CD4-positive, alpha-beta T cell treated with Interleukin-15 for 4 hours (primary cell): ENCODE results near the gene KATNB1.
"Not testable (repeated sequence)": the region's sequence is repeated elsewhere in the genome, so short reads cannot be mapped to it uniquely, and the experiment has no call there.

ENCODE experiments used
- DNase-seq: peaks from one replicate; pipeline ENCODE4 v3.0.0-alpha.2; 2020; ENCODE audit warnings: low spot score

Gene KATNB1

GRCh38 chr16:57700781-57701551 lies 34.6 kb upstream of the KATNB1 start:
- no peak for DNase-seq

DNA sequence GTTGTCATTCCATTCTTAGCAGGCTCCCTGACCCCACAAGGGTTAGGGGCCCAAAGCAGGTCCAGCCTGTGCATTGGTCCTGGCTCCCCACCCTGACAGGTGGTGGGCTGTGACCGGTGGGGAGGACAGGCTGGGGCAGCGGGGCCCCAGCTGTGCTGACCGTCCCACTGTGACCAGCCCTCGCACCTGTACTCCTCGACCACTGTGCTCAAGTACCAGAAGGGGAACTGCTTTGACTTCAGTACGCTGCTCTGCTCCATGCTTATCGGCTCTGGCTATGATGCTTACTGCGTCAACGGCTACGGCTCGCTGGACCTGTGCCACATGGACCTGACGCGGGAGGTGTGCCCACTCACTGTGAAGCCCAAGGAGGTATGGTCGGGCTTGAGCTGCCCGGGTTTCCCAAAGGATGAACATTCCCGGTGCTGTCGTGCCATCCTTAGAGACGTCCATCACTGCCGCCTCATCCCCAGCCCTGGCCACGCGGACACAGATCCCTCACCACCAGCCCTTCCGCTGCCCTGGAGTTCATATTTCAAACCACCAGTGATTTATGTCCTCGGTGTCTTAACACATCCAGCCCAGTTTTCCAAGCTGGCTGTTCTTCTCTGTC lies 33.7 kb upstream of the KATNB1 start:
- no peak for DNase-seq

DNA sequence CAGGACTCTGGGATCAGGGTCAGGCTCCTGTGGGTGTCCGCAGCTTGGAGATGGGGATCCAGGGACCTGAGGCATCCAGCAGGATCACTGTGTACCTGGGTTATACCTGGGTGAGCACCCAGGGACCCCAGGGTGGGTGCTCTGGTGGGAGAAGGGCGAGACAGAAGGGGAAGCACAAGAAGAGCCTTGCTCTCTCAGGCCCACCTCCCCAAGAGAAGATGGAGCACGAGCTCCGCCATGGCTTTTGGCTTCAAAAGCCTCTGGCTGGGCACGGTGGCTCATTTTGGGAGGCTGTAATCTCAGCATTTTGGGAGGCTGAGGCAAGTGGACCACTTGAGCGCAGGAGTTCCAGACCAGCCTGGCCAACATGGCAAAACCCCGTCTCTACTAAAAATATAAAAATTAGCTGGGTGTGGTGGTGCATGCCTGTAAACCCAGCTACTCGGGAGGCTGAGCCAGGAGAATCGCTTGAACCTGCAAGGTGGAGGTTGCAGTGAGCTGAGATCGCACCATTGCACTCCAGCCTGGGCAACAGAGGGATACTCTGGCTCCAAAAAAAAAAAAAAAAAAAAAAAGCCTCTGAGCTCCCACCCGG lies 32.1 kb upstream of the KATNB1 start:
- DNase-seq: no peak

- no peak for DNase-seq
Observed at GRCh38 chr16:57704011-57704904, 31.3 kb upstream of the KATNB1 start.

- no peak for DNase-seq
Observed at GRCh38 chr16:57704905-57705852, 30.4 kb upstream of the KATNB1 start.

- DNase-seq: no peak
Observed at GRCh38 chr16:57706717-57707116, 28.9 kb upstream of the KATNB1 start.

DNA sequence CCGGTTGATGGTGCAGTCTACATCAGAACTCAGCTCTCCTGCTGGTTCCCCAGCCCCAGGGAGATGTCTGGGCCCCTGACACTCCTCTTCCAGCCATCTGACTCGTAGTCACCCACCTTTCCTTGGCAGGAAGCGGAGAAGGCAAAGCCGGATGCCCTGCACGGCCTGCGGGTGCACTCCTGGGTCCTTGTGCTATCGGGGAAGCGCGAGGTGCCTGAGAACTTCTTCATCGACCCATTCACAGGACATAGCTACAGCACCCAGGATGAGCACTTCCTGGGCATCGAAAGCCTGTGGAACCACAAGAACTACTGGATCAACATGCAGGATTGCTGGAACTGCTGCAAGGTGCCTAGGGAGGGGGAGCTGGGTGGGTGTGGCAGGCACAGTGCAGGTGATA lies 28.2 kb upstream of the KATNB1 start:
- DNase-seq: no peak

- DNase-seq: no peak
Observed at GRCh38 chr16:57708168-57708567, 27.4 kb upstream of the KATNB1 start.

DNA sequence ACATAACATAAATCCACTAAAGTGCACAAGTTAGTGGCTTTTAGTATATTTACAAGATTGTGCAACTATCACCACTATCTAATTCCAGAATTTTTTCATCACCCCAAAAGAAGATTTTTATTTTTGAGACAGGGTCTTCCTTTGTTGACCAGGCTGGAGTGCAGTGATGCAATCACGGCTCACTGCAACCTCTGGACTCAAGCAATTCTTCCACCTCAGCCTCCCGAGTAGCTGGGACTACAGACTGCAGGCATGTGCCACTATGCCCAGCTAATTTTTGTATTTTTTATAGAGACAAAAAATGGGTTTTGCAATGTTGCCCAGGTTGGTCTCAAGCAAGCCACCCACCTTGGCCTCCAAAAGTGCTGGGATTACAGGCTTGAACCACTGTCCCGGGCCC lies 25.9 kb upstream of the KATNB1 start:
- no peak for DNase-seq

DNA sequence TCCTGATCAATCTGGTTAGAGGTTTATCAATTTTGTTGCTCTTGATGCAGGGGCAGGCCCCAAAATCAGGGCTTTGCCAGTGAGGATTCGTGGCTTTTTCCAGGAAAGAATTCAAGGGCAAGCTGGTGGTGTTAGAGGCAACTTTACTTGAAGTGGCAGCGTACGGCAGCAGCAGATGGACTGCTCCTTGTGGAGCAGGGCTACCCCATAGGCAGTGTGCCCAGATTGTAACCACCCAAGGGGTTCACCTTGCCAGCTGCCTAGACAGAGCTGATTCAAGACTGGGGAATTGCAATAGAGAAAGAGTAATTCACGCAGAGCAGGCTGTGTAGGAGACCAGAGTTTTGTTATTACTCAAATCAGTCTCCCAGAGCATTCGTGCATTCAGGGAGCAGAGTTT lies 24.2 kb upstream of the KATNB1 start:
- no peak for DNase-seq

DNA sequence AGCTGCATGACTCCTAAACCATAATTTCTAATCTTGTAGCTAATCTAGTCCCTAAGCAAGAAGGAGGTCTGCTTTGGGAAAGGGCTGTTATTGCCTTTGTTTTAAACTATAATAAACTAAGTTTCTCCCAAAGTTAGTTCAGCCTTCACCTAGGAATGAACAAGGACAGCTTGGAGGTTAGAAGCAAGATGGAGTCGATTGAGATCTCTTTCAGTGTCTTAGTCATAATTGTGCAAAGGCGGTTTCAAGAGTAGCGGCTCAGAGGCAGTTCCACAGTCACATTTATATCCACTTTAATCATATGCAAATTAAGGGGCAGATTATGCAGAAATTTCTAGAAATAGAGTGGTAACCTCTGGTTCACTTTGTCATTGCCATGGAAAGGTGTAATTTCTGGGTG lies 23.6 kb upstream of the KATNB1 start:
- no peak for DNase-seq

- not testable (repeated sequence) for DNase-seq
Observed at GRCh38 chr16:57712569-57712968, 23.0 kb upstream of the KATNB1 start.

DNA sequence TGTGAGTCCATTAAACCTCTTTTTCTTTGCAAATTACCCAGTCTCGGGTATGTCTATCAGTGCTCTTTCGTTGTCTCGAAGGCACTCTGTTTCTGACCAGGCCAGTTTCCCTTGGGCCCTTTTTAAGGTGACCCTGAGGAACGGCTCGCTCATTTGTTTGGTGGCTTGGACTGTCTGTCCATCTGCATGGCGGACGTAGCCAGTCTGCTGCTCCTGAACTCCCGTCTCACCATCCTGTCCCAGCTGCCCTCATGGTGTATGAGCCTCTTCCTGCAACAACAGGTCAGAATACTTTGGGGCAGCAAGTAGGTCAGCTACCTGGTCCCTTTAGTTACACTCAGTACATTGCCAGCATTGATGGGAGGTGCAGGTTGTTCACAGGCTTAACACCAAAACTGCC lies 22.0 kb upstream of the KATNB1 start:
- no peak for DNase-seq

- no peak for DNase-seq
Observed at GRCh38 chr16:57714047-57714446, 21.5 kb upstream of the KATNB1 start.

DNA sequence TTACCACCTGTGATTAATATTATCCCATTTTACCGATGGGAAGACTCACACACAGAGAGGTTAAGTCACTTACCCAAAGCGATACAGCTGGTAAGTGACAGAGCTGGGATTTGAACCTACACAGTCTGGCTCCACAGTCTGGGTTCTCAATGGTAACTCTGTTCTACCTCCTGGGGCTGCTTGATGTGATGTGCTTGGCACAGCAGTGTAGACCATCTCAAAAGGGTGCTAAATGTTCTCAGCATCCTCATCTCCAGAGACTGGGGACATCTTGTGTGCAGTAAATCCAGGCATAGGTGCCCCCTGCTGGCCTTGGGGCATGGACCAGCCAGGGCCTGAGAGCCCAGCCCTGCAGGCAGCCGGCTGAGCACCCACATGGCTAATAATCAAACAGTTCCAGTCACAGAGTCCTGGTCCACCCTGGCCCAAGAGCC lies 15.4 kb upstream of the KATNB1 start:
- DNase-seq: peak; percentile 37

- DNase-seq: no peak
Observed at GRCh38 chr16:57721356-57722209, 14.0 kb upstream of the KATNB1 start.

- no peak for DNase-seq
Observed at GRCh38 chr16:57722210-57722499, 13.4 kb upstream of the KATNB1 start.

GRCh38 chr16:57722651-57723050 lies 12.9 kb upstream of the KATNB1 start:
- no peak for DNase-seq

- DNase-seq: no peak
Observed at GRCh38 chr16:57723170-57723569, 12.4 kb upstream of the KATNB1 start.

DNA sequence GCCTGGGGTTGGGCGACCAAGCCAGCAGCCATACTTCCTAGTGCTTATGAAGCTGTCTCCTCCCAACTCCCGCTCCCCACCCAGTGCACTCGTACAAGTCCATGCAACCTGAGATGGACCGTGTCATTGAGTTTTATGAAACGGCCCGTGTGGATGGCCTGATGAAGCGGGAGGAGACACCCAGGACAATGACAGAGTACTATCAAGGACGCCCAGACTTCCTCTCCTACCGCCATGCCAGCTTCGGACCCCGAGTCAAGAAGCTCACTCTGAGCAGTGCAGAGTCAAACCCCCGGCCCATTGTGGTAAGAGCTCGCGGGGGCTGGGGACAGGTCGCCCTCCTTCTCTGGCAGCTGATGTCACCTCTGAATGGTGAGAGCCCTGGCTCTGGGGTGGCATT lies 11.0 kb upstream of the KATNB1 start:
- DNase-seq: no peak

GRCh38 chr16:57725151-57725550 lies 10.4 kb upstream of the KATNB1 start:
- no peak for DNase-seq
